SK-N-SH (cell line): ENCODE results near the gene KANK4. TPM values are rescaled to one million over a fixed set of nuclear protein-coding genes. Genes with fewer than 3 reads are reported as not detected.

Source experiments
- CTCF ChIA-PET: fragments of 300-600, 350-600 bp; formaldehyde crosslinking; extraction: SDS; loops from one replicate; lab custom pipeline; 2021; lab: Yijun Ruan, JAX
- POLR2A ChIA-PET: fragments of 350-600 bp; sonication (Branson Sonifier 250); formaldehyde crosslinking; extraction: SDS; loops from one replicate; lab custom pipeline; 2020; ENCODE audit warnings: antibody characterized with exemption, inconsistent platforms; lab: Yijun Ruan, JAX
- DNase-seq: peaks from one replicate; pipeline ENCODE4 v3.0.0; 2012
- H2AFZ ChIP-seq: fragments of 200-600 bp; sonication (generic); 2 replicates; pipeline ENCODE4 v1.8.1; 2016; ENCODE audit warnings: antibody characterized with exemption, mild to moderate bottlenecking, low read depth
- H3F3A ChIP-seq: fragments of 200-600 bp; sonication (generic); replicated peaks from 2 replicates; pipeline ENCODE3; 2016; ENCODE audit warnings: antibody characterized with exemption, mild to moderate bottlenecking; ENCODE audit not compliant: insufficient read depth
- H3K27ac ChIP-seq, 2 experiments: fragments of 200-500 bp in 1 of 2; fragments of 200-600 bp in 1 of 2; sonication (Bioruptor generic) in 1 of 2; sonication (generic), shearing (Covaris generic) in 1 of 2; 2 replicates each; pipeline versions ENCODE4 v1.5.1 to v1.6.1; 2014 to 2016; ENCODE audit warnings: low read depth in 2 of 2, inconsistent platforms in 1 of 2, low read length in 1 of 2, mild to moderate bottlenecking in 1 of 2, mixed read lengths in 1 of 2
- H3K27me3 ChIP-seq: fragments of 200-600 bp; sonication (generic), shearing (Covaris generic); 2 replicates; pipeline ENCODE4 v1.6.1; 2016; ENCODE audit warnings: mixed run types; ENCODE audit not compliant: insufficient read depth
- H3K36me3 ChIP-seq, 2 experiments: fragments of 200-500 bp in 1 of 2; fragments of 200-600 bp in 1 of 2; sonication (Bioruptor generic) in 1 of 2; sonication (generic) in 1 of 2; replicated peaks in 1 of 2; 2 replicates each; pipeline versions ENCODE3 to v1.5.1; 2014 to 2016; ENCODE audit warnings: low read length in 1 of 2, mild to moderate bottlenecking in 1 of 2; ENCODE audit not compliant: insufficient read depth in 2 of 2, control insufficient read depth in 1 of 2
- H3K4me1 ChIP-seq, 2 experiments: fragments of 200-500 bp in 1 of 2; fragments of 200-600 bp in 1 of 2; sonication (Bioruptor generic) in 1 of 2; sonication (generic), shearing (Covaris generic) in 1 of 2; 2 replicates each; pipeline versions ENCODE4 v1.5.1 to v1.6.1; 2014 to 2016; ENCODE audit warnings: low read depth in 1 of 2, low read length in 1 of 2, mixed run types in 1 of 2; ENCODE audit not compliant: insufficient read depth in 2 of 2, control insufficient read depth in 1 of 2
- H3K4me2 ChIP-seq: fragments of 200-600 bp; sonication (generic), shearing (Covaris generic); 2 replicates; pipeline ENCODE4 v1.6.1; 2017; ENCODE audit warnings: mixed run types
- H3K4me3 ChIP-seq, 2 experiments: fragments of 200-500 bp in 1 of 2; fragments of 200-600 bp in 1 of 2; sonication (Bioruptor generic) in 1 of 2; sonication (generic), shearing (Covaris generic) in 1 of 2; 2 replicates each; pipeline versions ENCODE4 v1.5.1 to v1.8.1; 2014 to 2016; ENCODE audit warnings: low read depth in 2 of 2, inconsistent platforms in 1 of 2, low read length in 1 of 2, mild to moderate bottlenecking in 1 of 2, mixed read lengths in 1 of 2, moderate library complexity in 1 of 2
- H3K79me2 ChIP-seq: fragments of 200-600 bp; sonication (generic); 2 replicates; pipeline ENCODE4 v1.8.1; 2017; ENCODE audit warnings: mild to moderate bottlenecking; ENCODE audit not compliant: insufficient read depth
- H3K9ac ChIP-seq: fragments of 200-600 bp; sonication (generic); 2 replicates; pipeline ENCODE4 v1.6.1; 2017; ENCODE audit warnings: mixed run types
- H3K9me2 ChIP-seq: fragments of 200-600 bp; sonication (generic); 2 replicates; pipeline ENCODE4 v1.6.1; 2017; ENCODE audit warnings: mixed run types
- H3K9me3 ChIP-seq: fragments of 200-600 bp; sonication (generic); 2 replicates; pipeline ENCODE4 v1.6.1; 2017; ENCODE audit warnings: mixed run types, mild to moderate bottlenecking, moderate library complexity
- H4K20me1 ChIP-seq: fragments of 200-600 bp; sonication (generic); 2 replicates; pipeline ENCODE4 v1.6.1; 2017; ENCODE audit warnings: mild to moderate bottlenecking, mixed run types; ENCODE audit not compliant: insufficient read depth
- ELF1 ChIP-seq: IDR thresholded peaks from 2 replicates; pipeline ENCODE4 v1.4.0; 2012
- EZH2phosphoT487 ChIP-seq: fragments of 200-600 bp; sonication (generic); IDR thresholded peaks from 2 replicates; pipeline ENCODE4 v1.6.1; 2017; ENCODE audit warnings: low read depth, mixed run types, mild to moderate bottlenecking, antibody characterized with exemption, moderate library complexity, borderline replicate concordance
- FOSL2 ChIP-seq: IDR thresholded peaks from 2 replicates; pipeline ENCODE4 v1.4.0; 2012; ENCODE audit warnings: low read depth, mild to moderate bottlenecking, moderate library complexity, borderline replicate concordance
- FOXJ3 ChIP-seq: sonication (generic); formaldehyde crosslinking; IDR thresholded peaks from 2 replicates; pipeline ENCODE4 v1.5.1; 2020; ENCODE audit warnings: mild to moderate bottlenecking, missing genetic modification reagents
- FOXM1 ChIP-seq: IDR thresholded peaks from 2 replicates; pipeline ENCODE4 v1.4.0; 2012; ENCODE audit warnings: low read depth, mild to moderate bottlenecking
- GATA2 ChIP-seq: sonication (generic); formaldehyde crosslinking; IDR thresholded peaks from 2 replicates; pipeline ENCODE4 v1.5.0; 2020; ENCODE audit warnings: mild to moderate bottlenecking, missing genetic modification reagents
- IRF3 ChIP-seq: fragments of 150-350 bp; IDR thresholded peaks from 2 replicates; pipeline ENCODE4 v1.6.1; 2016; ENCODE audit warnings: mild to moderate bottlenecking, low read depth, low read length
- MAX ChIP-seq: IDR thresholded peaks from 2 replicates; pipeline ENCODE4 v1.4.0; 2012; ENCODE audit warnings: low read depth
- NFIC ChIP-seq: IDR thresholded peaks from 2 replicates; pipeline ENCODE4 v1.4.0; 2012; ENCODE audit warnings: borderline replicate concordance
- NRF1 ChIP-seq: IDR thresholded peaks from 2 replicates; pipeline ENCODE4 v1.6.1; 2012; ENCODE audit warnings: low read depth, mild to moderate bottlenecking, low read length
- PBX3 ChIP-seq: IDR thresholded peaks from 2 replicates; pipeline ENCODE4; 2012
- POLR2AphosphoS5 ChIP-seq: IDR thresholded peaks from 2 replicates; pipeline ENCODE4 v1.6.1; 2012; ENCODE audit warnings: low read depth, low read length
- RCOR1 ChIP-seq: fragments of 150-350 bp; IDR thresholded peaks from 2 replicates; pipeline ENCODE4 v1.6.1; 2017; ENCODE audit warnings: antibody characterized with exemption, low read length
- REST ChIP-seq: IDR thresholded peaks from 2 replicates; pipeline ENCODE4 v1.6.1; 2012; ENCODE audit warnings: mild to moderate bottlenecking, low read depth, low read length, moderate library complexity
- RXRA ChIP-seq: IDR thresholded peaks from 2 replicates; pipeline ENCODE4 v1.4.0; 2012; ENCODE audit warnings: low read depth, mild to moderate bottlenecking, borderline replicate concordance
- TCF12 ChIP-seq: IDR thresholded peaks from 2 replicates; pipeline ENCODE4 v1.4.0; 2012
- TEAD4 ChIP-seq: IDR thresholded peaks from 2 replicates; pipeline ENCODE4 v1.4.0; 2012; ENCODE audit warnings: mild to moderate bottlenecking, borderline replicate concordance; ENCODE audit not compliant: insufficient read depth
- USF1 ChIP-seq: IDR thresholded peaks from 2 replicates; pipeline ENCODE4 v1.4.0; 2012; ENCODE audit warnings: low read depth, borderline replicate concordance
- USF2 ChIP-seq: fragments of 150-350 bp; IDR thresholded peaks from 2 replicates; pipeline ENCODE4 v1.6.1; 2017; ENCODE audit warnings: antibody characterized with exemption, low read length, low read depth, borderline replicate concordance
- WGBS: methylation state at CpG from one replicate; pipeline ENCODE4 v1.1.6; 2017; ENCODE audit warnings: low lambda C conversion rate; 5-methylcytosine and 5-hydroxymethylcytosine counted together
- polyA plus RNA-seq, 3 experiments: library from polyadenylated mRNA; depleted of rRNA; stranded (reverse); fragments of >200 nt; gene quantifications; 2 replicates each; pipeline ENCODE4 v1.2.3, GENCODE V29; 2012

KANK4 gene
- polyA plus RNA-seq, 1 of the 3 experiments (the other 2 are of a cell fraction), result not detected

GRCh38 chr1:62335656-62336055 is 16.4 kb upstream of the KANK4 start:
- Histone ChIP-seq H3K27ac (no peak overlapping the region), H3K4me1 (no peaks in the 10 kb centered on the region), H3K9me2 (no peaks in the 10 kb centered on the region), H3K9ac (no peak overlapping the region), H3K27me3 (no peaks in the 10 kb centered on the region), H2AFZ (no peak overlapping the region), H3K79me2 (no peaks in the 10 kb centered on the region), H4K20me1 (no peaks in the 10 kb centered on the region), H3K4me3 (no peak overlapping the region), H3F3A (no peaks in the 10 kb centered on the region), H3K4me2 (no peak overlapping the region), H3K9me3 (no peaks in the 10 kb centered on the region), H3K36me3 (no peaks in the 10 kb centered on the region)
- CTCF ChIA-PET, result interaction anchor here (1.3 kb wide), 1 partner anchor 15 kb away, joined by 3 read pairs; no protein-coding TSS in a partner anchor
- TF ChIP-seq EZH2phosphoT487 (no peak), TCF12 (no peak), USF1 (no peak), FOXM1 (no peak), USF2 (no peak), NRF1 (no peak), MAX (no peak), RCOR1 (no peak), GATA2 (CRISPR knock-in tag) (no peak), FOSL2 (no peak), IRF3 (no peak), NFIC (no peak), ELF1 (no peak), REST (no peak), POLR2AphosphoS5 (no peak), RXRA (no peak), PBX3 (no peak), FOXJ3 (CRISPR knock-in tag) (no peak), TEAD4 (no peak)
- 43% methylated on average over 3 of the region's 3 CpGs for WGBS
- DNase-seq, result no peak
- POLR2A ChIA-PET, result no interaction called here
